Neural cell (in vitro differentiated cells): Measurements from ENCODE around the gene BPIFB1. TPM values are rescaled to one million over a fixed set of nuclear protein-coding genes. Genes with fewer than 3 reads are reported as not detected.

ENCODE experiments used
- H2AFZ ChIP-seq: fragments of 200-600, 300-800 bp; sonication (generic), shearing (Covaris generic); 2 replicates; pipeline ENCODE4 v1.6.0; 2014; ENCODE audit warnings: low read depth, mild to moderate bottlenecking, antibody characterized with exemption, low read length, moderate library complexity
- H3F3A ChIP-seq: fragments of 200-600 bp; shearing (Covaris generic); 2 replicates; pipeline ENCODE4 v1.6.1; 2016; ENCODE audit warnings: mild to moderate bottlenecking, moderate library complexity, mixed read lengths, antibody characterized with exemption, low read length; ENCODE audit not compliant: insufficient read depth, poor library complexity, severe bottlenecking
- H3K27ac ChIP-seq: fragments of 200-600, 300-800 bp; sonication (generic), shearing (Covaris generic); 2 replicates; pipeline ENCODE4 v1.5.1; 2014; ENCODE audit warnings: mild to moderate bottlenecking, low read length, moderate library complexity
- H3K27me3 ChIP-seq: fragments of 300-800, 200-600 bp; sonication (generic), shearing (Covaris generic); 2 replicates; pipeline ENCODE4 v1.6.0; 2014; ENCODE audit warnings: mild to moderate bottlenecking, low read depth, low read length, moderate library complexity; ENCODE audit not compliant: insufficient read depth
- H3K36me3 ChIP-seq: fragments of 300-800, 200-600 bp; sonication (generic), shearing (Covaris generic); 2 replicates; pipeline ENCODE4 v1.5.1; 2014; ENCODE audit warnings: mild to moderate bottlenecking, antibody characterized with exemption, low read length, moderate library complexity; ENCODE audit not compliant: insufficient read depth
- H3K4me2 ChIP-seq: fragments of 300-800, 200-600 bp; sonication (generic), shearing (Covaris generic); 2 replicates; pipeline ENCODE4 v1.6.0; 2014; ENCODE audit warnings: mild to moderate bottlenecking, low read length
- H3K4me3 ChIP-seq: fragments of 300-800, 200-600 bp; sonication (generic), shearing (Covaris generic); 2 replicates; pipeline ENCODE4 v1.5.1; 2014; ENCODE audit warnings: mild to moderate bottlenecking, low read length, moderate library complexity
- H3K79me2 ChIP-seq: fragments of 200-600 bp; shearing (Covaris generic); replicated peaks from 2 replicates; pipeline ENCODE4 v1.6.0; 2014; ENCODE audit warnings: mild to moderate bottlenecking, low read length, moderate library complexity; ENCODE audit not compliant: insufficient read depth
- H3K9ac ChIP-seq: fragments of 300-800, 200-600 bp; sonication (generic), shearing (Covaris generic); 2 replicates; pipeline ENCODE4 v1.6.1; 2016; ENCODE audit warnings: mild to moderate bottlenecking, low read length, mixed read lengths
- H3K9me2 ChIP-seq: fragments of 200-600 bp; shearing (Covaris generic); 2 replicates; pipeline ENCODE4 v1.6.1; 2016; ENCODE audit warnings: mild to moderate bottlenecking, low read length, mixed read lengths; ENCODE audit not compliant: insufficient read depth
- H3K9me3 ChIP-seq: fragments of 200-600, 300-800 bp; sonication (generic), shearing (Covaris generic); 2 replicates; pipeline ENCODE4 v1.6.1; 2016; ENCODE audit warnings: mild to moderate bottlenecking, mixed run types, low read length, moderate library complexity, mixed read lengths
- H4K20me1 ChIP-seq: fragments of 200-600 bp; shearing (Covaris generic); 2 replicates; pipeline ENCODE4 v1.6.1; 2016; ENCODE audit warnings: mild to moderate bottlenecking, mixed run types; ENCODE audit not compliant: insufficient read depth
- EP300 ChIP-seq: fragments of 450-650 bp; conservative IDR thresholded peaks from 2 replicates; pipeline ENCODE4 v1.6.1; 2014; ENCODE audit warnings: antibody characterized with exemption, mild to moderate bottlenecking, moderate library complexity; ENCODE audit not compliant: poor library complexity, severe bottlenecking
- EZH2 ChIP-seq: fragments of 200-600, 300-800 bp; shearing (Covaris generic), sonication (generic); IDR thresholded peaks from 2 replicates; pipeline ENCODE4 v1.6.1; 2014; ENCODE audit warnings: antibody characterized with exemption, low read length, borderline replicate concordance, mild to moderate bottlenecking; ENCODE audit not compliant: insufficient read depth, poor library complexity, severe bottlenecking
- MXI1 ChIP-seq: fragments of 450-650 bp; conservative IDR thresholded peaks from 2 replicates; pipeline ENCODE4 v1.6.1; 2014; ENCODE audit warnings: antibody characterized with exemption, mild to moderate bottlenecking; ENCODE audit not compliant: poor library complexity, severe bottlenecking
- POLR2AphosphoS5 ChIP-seq: IDR thresholded peaks from 2 replicates; pipeline ENCODE4 v1.6.1; 2012
- RAD21 ChIP-seq: fragments of 450-650 bp; conservative IDR thresholded peaks from 2 replicates; pipeline ENCODE4 v1.6.1; 2014; ENCODE audit warnings: antibody characterized with exemption, mild to moderate bottlenecking, moderate library complexity
- SMC3 ChIP-seq: fragments of 450-650 bp; conservative IDR thresholded peaks from 2 replicates; pipeline ENCODE4 v1.6.1; 2014; ENCODE audit warnings: antibody characterized with exemption, mild to moderate bottlenecking, moderate library complexity; ENCODE audit not compliant: poor library complexity
- TAF1 ChIP-seq: IDR thresholded peaks from 2 replicates; pipeline ENCODE4 v1.6.1; 2012; ENCODE audit warnings: low read depth
- polyA plus RNA-seq: library from polyadenylated mRNA; depleted of rRNA; stranded (reverse); fragments of >200 nt; gene quantifications from 2 replicates; pipeline ENCODE4 v1.2.3, GENCODE V29; 2014
- TF ChIP-seq, protein P1 (sequence below): IDR thresholded peaks from 2 replicates; pipeline ENCODE4 v1.6.1; 2012; ENCODE audit warnings: borderline replicate concordance
- TF ChIP-seq, protein P2 (sequence below): fragments of 450-650 bp; IDR thresholded peaks from 2 replicates; pipeline ENCODE4 v1.5.1; 2014; ENCODE audit warnings: antibody characterized with exemption, mild to moderate bottlenecking, moderate library complexity; ENCODE audit not compliant: poor library complexity, severe bottlenecking

Gene BPIFB1
- polyA plus RNA-seq, 1 donor from 2014 or later: not detected

DNA sequence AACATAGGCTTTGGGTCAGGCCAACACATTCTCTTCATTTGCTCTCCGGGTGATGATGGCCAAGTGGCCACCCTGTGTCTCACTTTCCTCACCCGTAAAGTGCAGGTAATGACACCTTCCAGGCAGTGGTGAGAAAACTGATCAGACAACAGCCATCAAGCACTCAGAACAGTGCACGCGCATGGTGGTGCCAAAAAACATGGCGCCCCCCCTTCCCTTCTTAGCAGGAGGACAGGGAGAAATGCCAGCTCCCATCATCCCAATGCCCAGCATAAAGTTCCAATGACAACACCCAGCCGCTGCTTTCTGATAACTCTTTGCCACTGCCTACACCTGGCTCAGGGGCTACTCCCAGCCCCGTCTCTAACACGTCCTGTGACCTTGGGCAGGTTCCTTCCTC, 8.4 kb downstream of the BPIFB1 start:
- H3K9me2 ChIP-seq: no peaks in the 10 kb centered on the region
- no peak overlapping the region for H3K27ac ChIP-seq
- no peak overlapping the region for H2AFZ ChIP-seq
- no peaks in the 10 kb centered on the region for H3K9me3 ChIP-seq
- no peaks in the 10 kb centered on the region for H3K27me3 ChIP-seq
- H3F3A ChIP-seq: no peaks in the 10 kb centered on the region
- no peaks in the 10 kb centered on the region for H4K20me1 ChIP-seq
- H3K9ac ChIP-seq: no peak overlapping the region
- H3K4me2 ChIP-seq: no peak overlapping the region
- no peak overlapping the region for H3K4me3 ChIP-seq
- H3K36me3 ChIP-seq: no peaks in the 10 kb centered on the region
- TF ChIP-seq, protein P1, sequence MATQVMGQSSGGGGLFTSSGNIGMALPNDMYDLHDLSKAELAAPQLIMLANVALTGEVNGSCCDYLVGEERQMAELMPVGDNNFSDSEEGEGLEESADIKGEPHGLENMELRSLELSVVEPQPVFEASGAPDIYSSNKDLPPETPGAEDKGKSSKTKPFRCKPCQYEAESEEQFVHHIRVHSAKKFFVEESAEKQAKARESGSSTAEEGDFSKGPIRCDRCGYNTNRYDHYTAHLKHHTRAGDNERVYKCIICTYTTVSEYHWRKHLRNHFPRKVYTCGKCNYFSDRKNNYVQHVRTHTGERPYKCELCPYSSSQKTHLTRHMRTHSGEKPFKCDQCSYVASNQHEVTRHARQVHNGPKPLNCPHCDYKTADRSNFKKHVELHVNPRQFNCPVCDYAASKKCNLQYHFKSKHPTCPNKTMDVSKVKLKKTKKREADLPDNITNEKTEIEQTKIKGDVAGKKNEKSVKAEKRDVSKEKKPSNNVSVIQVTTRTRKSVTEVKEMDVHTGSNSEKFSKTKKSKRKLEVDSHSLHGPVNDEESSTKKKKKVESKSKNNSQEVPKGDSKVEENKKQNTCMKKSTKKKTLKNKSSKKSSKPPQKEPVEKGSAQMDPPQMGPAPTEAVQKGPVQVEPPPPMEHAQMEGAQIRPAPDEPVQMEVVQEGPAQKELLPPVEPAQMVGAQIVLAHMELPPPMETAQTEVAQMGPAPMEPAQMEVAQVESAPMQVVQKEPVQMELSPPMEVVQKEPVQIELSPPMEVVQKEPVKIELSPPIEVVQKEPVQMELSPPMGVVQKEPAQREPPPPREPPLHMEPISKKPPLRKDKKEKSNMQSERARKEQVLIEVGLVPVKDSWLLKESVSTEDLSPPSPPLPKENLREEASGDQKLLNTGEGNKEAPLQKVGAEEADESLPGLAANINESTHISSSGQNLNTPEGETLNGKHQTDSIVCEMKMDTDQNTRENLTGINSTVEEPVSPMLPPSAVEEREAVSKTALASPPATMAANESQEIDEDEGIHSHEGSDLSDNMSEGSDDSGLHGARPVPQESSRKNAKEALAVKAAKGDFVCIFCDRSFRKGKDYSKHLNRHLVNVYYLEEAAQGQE: no peak
- TF ChIP-seq EZH2: no peak
- no peak for TF ChIP-seq RAD21
- no peak for TF ChIP-seq SMC3
- TF ChIP-seq TAF1: no peak
- no peak for TF ChIP-seq POLR2AphosphoS5
- H3K79me2 ChIP-seq: no peaks in the 10 kb centered on the region

DNA sequence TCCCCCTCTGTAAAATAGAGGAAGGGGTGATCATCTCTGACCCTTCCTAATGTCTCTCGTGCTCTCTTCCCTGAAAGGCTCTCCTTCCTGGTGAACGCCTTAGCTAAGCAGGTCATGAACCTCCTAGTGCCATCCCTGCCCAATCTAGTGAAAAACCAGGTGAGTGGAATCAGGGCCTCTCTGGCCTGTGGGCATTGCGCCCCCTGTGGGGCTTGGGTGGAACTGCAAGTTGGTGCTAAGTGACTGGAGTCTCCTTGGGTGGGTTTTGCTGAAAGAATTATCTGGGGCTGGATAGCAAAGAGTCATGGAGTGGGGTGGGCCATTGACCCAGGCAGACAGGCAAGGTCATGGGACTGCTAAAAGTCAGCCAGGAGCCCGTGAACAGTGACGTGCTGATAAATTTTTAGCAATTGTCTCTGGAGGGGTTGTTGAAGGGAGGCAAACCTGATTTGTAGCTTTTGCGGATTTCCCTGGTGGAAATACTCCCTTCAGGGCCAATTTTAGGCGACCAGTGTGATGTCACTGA, 8.9 kb downstream of the BPIFB1 start:
- no peaks in the 10 kb centered on the region for H3F3A ChIP-seq

More for the DNA sequence above, 8.9 kb downstream of the BPIFB1 start:
- Histone ChIP-seq H3K9me2 (no peaks in the 10 kb centered on the region), H4K20me1 (no peaks in the 10 kb centered on the region), H3K4me3 (no peak overlapping the region), H3K9ac (no peak overlapping the region), H3K79me2 (no peaks in the 10 kb centered on the region), H3K4me2 (no peak overlapping the region), H3K9me3 (no peaks in the 10 kb centered on the region), H2AFZ (no peak overlapping the region), H3K27me3 (no peaks in the 10 kb centered on the region), H3K27ac (no peak overlapping the region), H3K36me3 (no peaks in the 10 kb centered on the region)
- TF ChIP-seq, protein P2, sequence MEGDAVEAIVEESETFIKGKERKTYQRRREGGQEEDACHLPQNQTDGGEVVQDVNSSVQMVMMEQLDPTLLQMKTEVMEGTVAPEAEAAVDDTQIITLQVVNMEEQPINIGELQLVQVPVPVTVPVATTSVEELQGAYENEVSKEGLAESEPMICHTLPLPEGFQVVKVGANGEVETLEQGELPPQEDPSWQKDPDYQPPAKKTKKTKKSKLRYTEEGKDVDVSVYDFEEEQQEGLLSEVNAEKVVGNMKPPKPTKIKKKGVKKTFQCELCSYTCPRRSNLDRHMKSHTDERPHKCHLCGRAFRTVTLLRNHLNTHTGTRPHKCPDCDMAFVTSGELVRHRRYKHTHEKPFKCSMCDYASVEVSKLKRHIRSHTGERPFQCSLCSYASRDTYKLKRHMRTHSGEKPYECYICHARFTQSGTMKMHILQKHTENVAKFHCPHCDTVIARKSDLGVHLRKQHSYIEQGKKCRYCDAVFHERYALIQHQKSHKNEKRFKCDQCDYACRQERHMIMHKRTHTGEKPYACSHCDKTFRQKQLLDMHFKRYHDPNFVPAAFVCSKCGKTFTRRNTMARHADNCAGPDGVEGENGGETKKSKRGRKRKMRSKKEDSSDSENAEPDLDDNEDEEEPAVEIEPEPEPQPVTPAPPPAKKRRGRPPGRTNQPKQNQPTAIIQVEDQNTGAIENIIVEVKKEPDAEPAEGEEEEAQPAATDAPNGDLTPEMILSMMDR: peak; percentile 61
- TF ChIP-seq SMC3: no peak
- TF ChIP-seq MXI1: no peak
- TF ChIP-seq, protein P1: no peak
- TF ChIP-seq EP300: no peak
- no peak for TF ChIP-seq POLR2AphosphoS5
- TF ChIP-seq RAD21: peak; percentile 52
- no peak for TF ChIP-seq TAF1
- TF ChIP-seq EZH2: no peak
